Loucy (cell line): ENCODE data around the gene OR4F6.

Source experiments
- H2AFZ ChIP-seq: fragments of 200-600 bp; sonication (generic); 2 replicates; pipeline ENCODE4 v1.6.0; 2016; ENCODE audit warnings: antibody characterized with exemption, mild to moderate bottlenecking, low read length, moderate library complexity
- H3F3A ChIP-seq: fragments of 200-600 bp; 2 replicates; pipeline ENCODE4 v1.6.0; 2016; ENCODE audit warnings: antibody characterized with exemption, low read depth, mild to moderate bottlenecking
- H3K27me3 ChIP-seq: fragments of 200-600 bp; sonication (generic); 2 replicates; pipeline ENCODE4 v1.6.1; 2014; ENCODE audit warnings: low read length, mild to moderate bottlenecking; ENCODE audit not compliant: insufficient read depth, poor library complexity, severe bottlenecking
- H3K36me3 ChIP-seq: fragments of 200-600 bp; sonication (generic); 2 replicates; pipeline ENCODE4 v1.6.1; 2016; ENCODE audit warnings: low read length; ENCODE audit not compliant: insufficient read depth
- H3K4me1 ChIP-seq: fragments of 200-600 bp; sonication (generic); 2 replicates; pipeline ENCODE4 v1.5.1; 2014; ENCODE audit warnings: low read length, mild to moderate bottlenecking; ENCODE audit not compliant: insufficient read depth, poor library complexity, severe bottlenecking
- H3K4me2 ChIP-seq: fragments of 200-600 bp; sonication (generic); 2 replicates; pipeline ENCODE4 v1.6.0; 2014; ENCODE audit warnings: antibody characterized with exemption, low read length, low read depth, mild to moderate bottlenecking; ENCODE audit not compliant: poor library complexity, severe bottlenecking
- H3K4me3 ChIP-seq: fragments of 200-600 bp; sonication (generic); 2 replicates; pipeline ENCODE4 v1.5.1; 2014; ENCODE audit warnings: low read length, mild to moderate bottlenecking, mixed read lengths; ENCODE audit not compliant: poor library complexity, severe bottlenecking
- H3K79me2 ChIP-seq: fragments of 200-600 bp; sonication (generic); 2 replicates; pipeline ENCODE4 v1.6.1; 2014; ENCODE audit warnings: low read length; ENCODE audit not compliant: insufficient read depth
- H3K9ac ChIP-seq: fragments of 200-600 bp; sonication (generic); 2 replicates; pipeline ENCODE4 v1.6.0; 2014; ENCODE audit warnings: mild to moderate bottlenecking, low read depth, low read length, moderate library complexity; ENCODE audit not compliant: poor library complexity, severe bottlenecking
- H3K9me2 ChIP-seq: fragments of 200-600 bp; sonication (generic); replicated peaks from 2 replicates; pipeline ENCODE4 v1.6.1; 2016; ENCODE audit warnings: low read depth, low read length, mixed read lengths
- H3K9me3 ChIP-seq: fragments of 200-600 bp; sonication (generic); 2 replicates; pipeline ENCODE4 v1.6.1; 2014; ENCODE audit warnings: mild to moderate bottlenecking, antibody characterized with exemption, low read length, low read depth; ENCODE audit not compliant: insufficient read depth
- H4K20me1 ChIP-seq: fragments of 200-600 bp; sonication (generic); 2 replicates; pipeline ENCODE4 v1.6.0; 2014; ENCODE audit warnings: antibody characterized with exemption, low read length, mild to moderate bottlenecking; ENCODE audit not compliant: insufficient read depth, poor library complexity, severe bottlenecking
- EZH2phosphoT487 ChIP-seq: fragments of 200-600 bp; IDR thresholded peaks from 2 replicates; pipeline ENCODE4 v1.6.1; 2018; ENCODE audit warnings: antibody characterized with exemption, mild to moderate bottlenecking, moderate library complexity, borderline replicate concordance
- TF ChIP-seq, protein P1 (sequence below): fragments of 200-600 bp; sonication (generic); conservative IDR thresholded peaks from 2 replicates; pipeline ENCODE4 v1.5.1; 2014; ENCODE audit warnings: mild to moderate bottlenecking, antibody characterized with exemption, low read length

The OR4F6 gene

DNA sequence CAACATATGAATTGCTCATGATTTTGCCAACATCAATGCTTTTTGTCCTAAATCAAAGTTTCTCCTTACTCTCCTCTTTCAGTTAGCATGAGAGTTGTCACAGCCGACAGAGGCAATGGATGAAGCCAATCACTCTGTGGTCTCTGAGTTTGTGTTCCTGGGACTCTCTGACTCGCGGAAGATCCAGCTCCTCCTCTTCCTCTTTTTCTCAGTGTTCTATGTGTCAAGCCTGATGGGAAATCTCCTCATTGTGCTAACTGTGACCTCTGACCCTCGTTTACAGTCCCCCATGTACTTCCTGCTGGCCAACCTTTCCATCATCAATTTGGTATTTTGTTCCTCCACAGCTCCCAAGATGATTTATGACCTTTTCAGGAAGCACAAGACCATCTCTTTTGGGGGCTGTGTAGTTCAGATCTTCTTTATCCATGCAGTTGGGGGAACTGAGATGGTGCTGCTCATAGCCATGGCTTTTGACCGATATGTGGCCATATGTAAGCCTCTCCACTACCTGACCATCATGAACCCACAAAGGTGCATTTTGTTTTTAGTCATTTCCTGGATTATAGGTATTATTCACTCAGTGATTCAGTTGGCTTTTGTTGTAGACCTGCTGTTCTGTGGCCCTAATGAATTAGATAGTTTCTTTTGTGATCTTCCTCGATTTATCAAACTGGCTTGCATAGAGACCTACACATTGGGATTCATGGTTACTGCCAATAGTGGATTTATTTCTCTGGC, 2.5 kb downstream of the OR4F6 start:
- H3K27me3 ChIP-seq, result no peaks in the 10 kb centered on the region
- no peaks in the 10 kb centered on the region for H3K79me2 ChIP-seq
- TF ChIP-seq, protein P1, sequence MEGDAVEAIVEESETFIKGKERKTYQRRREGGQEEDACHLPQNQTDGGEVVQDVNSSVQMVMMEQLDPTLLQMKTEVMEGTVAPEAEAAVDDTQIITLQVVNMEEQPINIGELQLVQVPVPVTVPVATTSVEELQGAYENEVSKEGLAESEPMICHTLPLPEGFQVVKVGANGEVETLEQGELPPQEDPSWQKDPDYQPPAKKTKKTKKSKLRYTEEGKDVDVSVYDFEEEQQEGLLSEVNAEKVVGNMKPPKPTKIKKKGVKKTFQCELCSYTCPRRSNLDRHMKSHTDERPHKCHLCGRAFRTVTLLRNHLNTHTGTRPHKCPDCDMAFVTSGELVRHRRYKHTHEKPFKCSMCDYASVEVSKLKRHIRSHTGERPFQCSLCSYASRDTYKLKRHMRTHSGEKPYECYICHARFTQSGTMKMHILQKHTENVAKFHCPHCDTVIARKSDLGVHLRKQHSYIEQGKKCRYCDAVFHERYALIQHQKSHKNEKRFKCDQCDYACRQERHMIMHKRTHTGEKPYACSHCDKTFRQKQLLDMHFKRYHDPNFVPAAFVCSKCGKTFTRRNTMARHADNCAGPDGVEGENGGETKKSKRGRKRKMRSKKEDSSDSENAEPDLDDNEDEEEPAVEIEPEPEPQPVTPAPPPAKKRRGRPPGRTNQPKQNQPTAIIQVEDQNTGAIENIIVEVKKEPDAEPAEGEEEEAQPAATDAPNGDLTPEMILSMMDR, result no peak
- TF ChIP-seq EZH2phosphoT487, result no peak
- no peaks in the 10 kb centered on the region for H3K36me3 ChIP-seq
- no peak overlapping the region for H3K4me3 ChIP-seq
- no peak overlapping the region for H3K9ac ChIP-seq
- H3K9me2 ChIP-seq, result no peaks in the 10 kb centered on the region
- H3K4me1 ChIP-seq, result no peaks in the 10 kb centered on the region
- H3K9me3 ChIP-seq, result no peaks in the 10 kb centered on the region; the same call in 1 of the 2 replicates
- no peak overlapping the region for H2AFZ ChIP-seq
- no peaks in the 10 kb centered on the region for H4K20me1 ChIP-seq
- no peaks in the 10 kb centered on the region for H3F3A ChIP-seq
- H3K4me2 ChIP-seq, result no peak overlapping the region

DNA sequence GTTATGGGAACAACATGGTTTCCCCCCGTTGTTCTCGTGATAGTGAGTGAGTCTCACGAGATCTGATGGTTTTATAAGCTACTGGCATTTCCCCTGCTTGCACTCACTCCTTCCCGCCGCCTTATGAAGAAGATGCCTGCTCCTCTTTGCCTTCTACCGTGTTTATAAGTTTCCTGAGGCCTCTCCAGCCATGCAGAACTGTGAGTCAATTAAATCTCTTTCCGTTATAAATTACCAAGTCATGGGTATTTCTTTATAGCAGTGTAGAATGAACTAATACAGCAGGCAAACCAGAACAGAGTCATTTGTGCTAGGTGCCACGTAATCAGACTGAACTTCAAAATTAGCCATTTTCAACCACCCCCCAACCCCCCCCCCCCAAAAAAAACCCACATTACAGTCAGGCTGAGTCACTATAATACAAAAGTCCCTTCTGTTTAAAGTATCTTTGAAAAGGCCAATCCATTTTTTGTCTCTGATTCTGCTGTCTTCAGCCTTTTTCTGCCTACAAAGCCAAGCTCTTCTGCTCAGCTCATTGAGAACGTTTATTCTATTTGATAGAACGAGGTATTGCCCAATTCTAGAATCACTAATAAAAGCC, 4.1 kb downstream of the OR4F6 start:
- H3K4me3 ChIP-seq, result no peak overlapping the region
- no peak overlapping the region for H3K9ac ChIP-seq
- no peak overlapping the region for H2AFZ ChIP-seq
- no peaks in the 10 kb centered on the region for H3K79me2 ChIP-seq
- H3K9me2 ChIP-seq, result no peaks in the 10 kb centered on the region
- no peaks in the 10 kb centered on the region for H3F3A ChIP-seq
- no peaks in the 10 kb centered on the region for H3K36me3 ChIP-seq
- no peaks in the 10 kb centered on the region for H4K20me1 ChIP-seq
- TF ChIP-seq EZH2phosphoT487, result no peak
- TF ChIP-seq, protein P1, result no peak
- H3K4me1 ChIP-seq, result no peaks in the 10 kb centered on the region
- H3K27me3 ChIP-seq, result no peaks in the 10 kb centered on the region
- no peaks in the 10 kb centered on the region; the same call in 1 of the 2 replicates for H3K9me3 ChIP-seq
- no peak overlapping the region for H3K4me2 ChIP-seq

DNA sequence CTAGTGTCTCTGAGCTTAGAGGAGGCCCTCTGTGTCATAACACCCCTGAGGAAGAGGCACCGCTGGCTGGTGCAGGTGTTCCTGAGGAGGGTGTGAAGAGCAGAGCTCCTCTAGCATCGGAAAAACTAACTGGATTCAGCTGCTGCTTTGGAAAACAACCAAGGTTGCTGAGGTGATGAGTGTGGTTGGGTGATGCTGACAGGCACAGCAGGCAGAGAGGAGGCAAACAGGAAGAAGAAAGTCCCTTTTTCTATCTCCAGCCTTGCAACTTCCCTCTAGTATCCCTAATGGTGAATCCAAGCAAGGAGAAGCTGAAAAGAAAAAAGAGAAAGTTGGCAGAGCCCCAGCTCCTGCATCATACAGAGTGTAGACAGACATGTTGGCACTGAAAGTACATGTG, 4.9 kb downstream of the OR4F6 start:
- H4K20me1 ChIP-seq, result no peaks in the 10 kb centered on the region
- no peak overlapping the region for H3K9ac ChIP-seq
- no peaks in the 10 kb centered on the region for H3F3A ChIP-seq
- H3K4me1 ChIP-seq, result no peaks in the 10 kb centered on the region
- H3K79me2 ChIP-seq, result no peaks in the 10 kb centered on the region
- no peaks in the 10 kb centered on the region for H3K36me3 ChIP-seq
- H3K4me2 ChIP-seq, result no peak overlapping the region
- no peaks in the 10 kb centered on the region for H3K27me3 ChIP-seq
- H2AFZ ChIP-seq, result no peak overlapping the region
- no peaks in the 10 kb centered on the region for H3K9me2 ChIP-seq
- no peak for TF ChIP-seq EZH2phosphoT487
- TF ChIP-seq, protein P1, result no peak
- H3K9me3 ChIP-seq, result no peaks in the 10 kb centered on the region; the same call in 1 of the 2 replicates
- no peak overlapping the region for H3K4me3 ChIP-seq
